Measurements from ENCODE around the gene ABCB8. TPM values are rescaled to one million over a fixed set of nuclear protein-coding genes. Genes with fewer than 3 reads are reported as not detected.
"Not testable (repeated sequence)": the region's sequence is repeated elsewhere in the genome, so short reads cannot be mapped to it uniquely, and the experiment has no call there.

ABCB8 gene
- total RNA-seq, 2 experiments from 2014 or later = 48.4 to 49.5 TPM

DNA sequence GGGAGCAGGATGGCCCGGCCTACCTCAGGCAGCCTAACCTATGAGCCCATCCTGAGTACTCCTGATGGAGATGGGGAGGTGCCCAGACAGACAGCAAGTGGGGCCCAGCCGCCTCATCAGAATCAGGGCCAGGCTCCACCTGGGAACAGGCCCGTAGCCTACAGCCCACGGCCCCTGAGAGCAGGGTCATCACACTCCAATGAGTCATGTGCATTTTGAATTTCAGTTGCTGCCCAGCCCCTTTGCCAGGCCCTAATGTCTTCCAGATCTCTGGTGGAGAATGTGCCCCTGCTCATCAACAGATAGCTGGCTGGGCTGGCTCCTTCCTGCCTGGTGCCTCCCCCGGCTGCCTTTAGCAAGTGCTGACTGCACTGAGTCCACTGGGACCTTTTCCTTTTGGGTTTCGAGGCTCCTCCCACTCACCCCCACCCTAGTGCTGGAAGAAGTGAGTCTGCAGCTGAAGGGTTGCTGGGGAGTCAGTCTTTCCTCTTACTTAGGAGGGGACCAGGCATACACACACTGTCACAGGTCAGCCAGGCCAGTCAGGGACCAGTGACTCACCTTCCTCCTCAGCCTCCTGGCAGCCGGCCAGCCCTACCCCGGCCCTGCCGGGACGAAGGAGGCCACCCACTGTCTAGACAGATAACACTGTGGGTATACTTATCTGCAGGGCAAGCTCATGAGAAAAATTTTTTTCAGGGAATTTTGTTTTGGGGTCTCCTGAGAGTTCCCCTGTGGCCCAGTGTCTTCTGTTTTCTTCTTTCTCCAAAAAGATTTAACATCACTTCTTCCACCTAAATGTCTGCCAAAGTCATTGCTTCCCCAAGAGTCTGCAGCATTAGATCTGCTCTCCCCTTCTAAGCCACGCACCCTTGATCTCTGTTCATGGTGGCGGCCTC, 10.9 kb downstream of the ABCB8 start:
- Mint-ChIP-seq H3K9me3 (no peaks in the 10 kb centered on the region), H3K4me1 (ENCODE audit: low read depth) (peaks cover 16% of the 10 kb centered on the region), H3K27ac (peak overlapping the region; percentile 91), H3K4me3 (no peak overlapping the region), H3K36me3 (peaks cover 8% of the 10 kb centered on the region), H3K27me3 (no peaks in the 10 kb centered on the region)
- peak; percentile 91 for DNase-seq
- intact Hi-C loops (cut with micrococcal nuclease) = loop anchor here (1.0 kb wide), 2 partner anchors 11 to 19 kb away; partner anchors contain the start of gene ABCB8
- ChIA-PET POLR2A (interaction anchor here (0.8 to 1.5 kb wide), 3 partner anchors 9 to 21 kb away, joined by 3 to 11 read pairs (median 5); partner anchors contain the start of genes ABCB8 and ASIC3), CTCF (interaction anchor here (0.7 to 1.1 kb wide), 3 partner anchors 11 to 141 kb away, joined by 3 to 6 read pairs (median 4); partner anchors contain the start of gene ABCB8)

DNA sequence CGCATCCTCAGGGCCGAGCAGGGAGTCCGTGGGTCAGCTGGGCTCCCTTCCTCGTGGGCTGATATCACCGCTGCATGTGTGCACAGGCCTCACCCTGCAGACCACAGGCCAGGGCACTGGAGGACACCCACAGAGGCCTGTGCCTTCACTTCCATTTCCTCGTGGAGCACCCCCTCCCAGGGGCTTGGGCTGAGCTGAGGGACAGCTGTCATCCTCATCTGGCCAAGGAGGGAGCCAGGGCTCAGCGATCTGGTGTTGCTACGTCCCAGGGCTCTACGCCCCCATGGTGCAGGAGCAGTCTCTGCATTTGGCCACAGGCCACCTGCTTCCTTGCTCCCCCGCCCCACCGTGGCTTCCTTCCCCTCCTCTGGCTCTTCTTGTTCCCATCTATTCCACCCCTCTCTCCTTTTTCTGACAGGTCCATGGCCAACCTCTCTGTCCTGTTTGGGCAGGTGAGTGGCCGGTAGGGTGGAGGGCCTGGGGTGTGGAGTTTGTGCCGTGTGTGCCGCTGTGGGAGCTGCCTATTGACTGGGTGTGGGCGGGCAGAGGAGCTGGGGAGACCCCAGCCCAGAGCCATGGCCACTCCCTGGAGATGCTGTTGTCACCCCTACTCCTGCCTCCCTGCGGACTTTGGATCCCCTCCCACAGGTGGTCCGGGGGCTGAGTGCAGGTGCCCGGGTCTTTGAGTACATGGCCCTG, 11.7 kb downstream of the ABCB8 start:
- Mint-ChIP-seq H3K36me3 (peaks cover 8% of the 10 kb centered on the region), H3K9me3 (no peaks in the 10 kb centered on the region), H3K4me3 (no peak overlapping the region), H3K4me1 (ENCODE audit: low read depth) (peaks cover 16% of the 10 kb centered on the region), H3K27me3 (no peaks in the 10 kb centered on the region), H3K27ac (peak overlapping the region; percentile 91)
- CTCF ChIA-PET = interaction anchor here (1.1 kb wide), 1 partner anchor 12 kb away, joined by 6 read pairs; the partner anchor contains the start of gene ABCB8
- POLR2A ChIA-PET = interaction anchor here (0.8 to 1.5 kb wide), 2 partner anchors 8 to 12 kb away, joined by 3 to 11 read pairs; partner anchors contain the start of genes ABCB8 and ASIC3
- DNase-seq = no peak
- intact Hi-C loops (cut with micrococcal nuclease) = loop anchor here (1.0 kb wide), 2 partner anchors 12 to 18 kb away; partner anchors contain the start of gene ABCB8

DNA sequence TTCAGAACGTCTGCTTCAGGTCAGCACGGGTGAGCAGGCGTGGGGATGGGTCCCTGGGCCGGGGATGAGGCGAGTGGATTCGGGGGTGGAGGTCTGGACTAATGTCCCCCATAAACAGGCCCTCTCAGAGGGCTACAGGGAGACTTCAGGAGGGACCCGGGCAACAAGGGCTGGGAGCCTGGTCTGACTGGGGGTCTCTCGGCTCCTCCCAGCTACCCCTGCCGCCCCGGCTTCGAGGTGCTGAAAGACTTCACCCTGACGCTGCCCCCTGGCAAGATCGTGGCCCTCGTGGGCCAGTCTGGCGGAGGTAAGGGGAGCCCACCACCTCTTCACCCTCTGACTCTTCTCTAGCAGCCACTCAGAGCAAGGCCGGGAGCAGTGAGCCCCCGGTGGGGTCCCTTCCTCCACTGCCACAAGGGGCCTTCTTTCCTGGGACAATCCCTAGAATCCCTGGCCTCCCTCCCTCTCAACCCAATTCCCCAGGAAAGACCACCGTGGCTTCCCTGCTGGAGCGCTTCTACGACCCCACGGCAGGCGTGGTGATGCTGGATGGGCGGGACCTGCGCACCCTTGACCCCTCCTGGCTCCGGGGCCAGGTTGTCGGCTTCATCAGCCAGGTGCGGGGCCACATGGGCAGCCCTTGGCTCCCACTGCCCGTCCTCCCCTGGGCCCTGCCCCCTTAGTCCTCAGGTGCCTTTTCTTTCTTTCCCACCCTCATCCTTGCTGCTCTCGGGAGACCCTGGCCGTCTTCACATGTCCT, 12.5 kb downstream of the ABCB8 start:
- DNase-seq = no peak
- POLR2A ChIA-PET = no interaction called here
- intact Hi-C loops (cut with micrococcal nuclease) = no loop called here
- no peaks in the 10 kb centered on the region for H3K9me3 Mint-ChIP-seq
- no peak overlapping the region for H3K27ac Mint-ChIP-seq
- no peak overlapping the region for H3K4me3 Mint-ChIP-seq
- H3K27me3 Mint-ChIP-seq = no peaks in the 10 kb centered on the region
- CTCF ChIA-PET = interaction anchor here (1.1 kb wide), 1 partner anchor 8 kb away, joined by 3 read pairs; no protein-coding TSS in a partner anchor
- H3K36me3 Mint-ChIP-seq = peaks cover 12% of the 10 kb centered on the region
- H3K4me1 Mint-ChIP-seq (ENCODE audit: low read depth) = peaks cover 16% of the 10 kb centered on the region

DNA sequence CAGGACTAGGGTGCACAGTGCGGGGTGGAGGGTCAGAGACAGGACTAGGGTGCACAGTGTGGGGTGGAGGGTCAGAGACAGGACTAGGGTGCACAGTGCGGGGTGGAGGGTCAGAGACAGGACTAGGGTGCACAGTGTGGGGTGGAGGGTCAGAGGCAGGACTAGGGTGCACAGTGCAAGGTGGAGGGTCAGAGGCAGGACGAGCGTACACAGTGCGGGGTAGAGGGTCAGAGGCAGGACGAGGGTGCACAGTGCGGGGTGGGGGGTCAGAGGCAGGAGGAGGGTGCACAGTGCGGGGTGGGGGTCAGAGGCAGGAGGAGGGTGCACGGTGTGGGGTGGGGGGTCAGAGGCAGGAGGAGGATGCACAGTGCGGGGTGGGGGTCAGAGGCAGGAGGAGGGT, 15.2 kb downstream of the ABCB8 start:
- H3K27me3 Mint-ChIP-seq; POLR2A ChIA-PET; DNase-seq; intact Hi-C loops (cut with micrococcal nuclease); H3K9me3 Mint-ChIP-seq; H3K4me3 Mint-ChIP-seq; H3K27ac Mint-ChIP-seq; H3K36me3 Mint-ChIP-seq: not testable (repeated sequence)
- CTCF ChIA-PET = interaction anchor here (1.4 kb wide), 1 partner anchor 35 kb away, joined by 3 read pairs; no protein-coding TSS in a partner anchor
- peaks cover 16% of the 10 kb centered on the region for H3K4me1 Mint-ChIP-seq (ENCODE audit: low read depth)

DNA sequence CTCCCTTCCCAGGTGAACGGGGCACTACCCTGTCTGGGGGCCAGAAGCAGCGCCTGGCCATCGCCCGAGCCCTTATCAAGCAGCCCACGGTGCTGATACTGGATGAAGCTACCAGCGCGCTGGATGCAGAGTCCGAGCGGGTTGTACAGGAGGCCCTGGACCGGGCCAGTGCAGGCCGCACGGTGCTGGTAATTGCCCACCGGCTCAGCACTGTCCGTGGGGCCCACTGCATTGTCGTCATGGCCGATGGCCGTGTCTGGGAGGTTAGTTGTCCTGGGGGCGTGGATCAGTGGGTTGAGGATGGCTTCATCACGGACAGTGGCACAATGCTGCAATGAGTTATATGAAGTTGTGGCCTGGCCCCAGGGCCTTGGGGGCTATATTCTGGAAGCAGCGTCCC, 15.7 kb downstream of the ABCB8 start:
- H3K36me3 Mint-ChIP-seq = peaks cover 5% of the 10 kb centered on the region
- CTCF ChIA-PET = interaction anchor here (1.4 kb wide), 1 partner anchor 36 kb away, joined by 3 read pairs; no protein-coding TSS in a partner anchor
- no peak overlapping the region for H3K4me3 Mint-ChIP-seq

DNA sequence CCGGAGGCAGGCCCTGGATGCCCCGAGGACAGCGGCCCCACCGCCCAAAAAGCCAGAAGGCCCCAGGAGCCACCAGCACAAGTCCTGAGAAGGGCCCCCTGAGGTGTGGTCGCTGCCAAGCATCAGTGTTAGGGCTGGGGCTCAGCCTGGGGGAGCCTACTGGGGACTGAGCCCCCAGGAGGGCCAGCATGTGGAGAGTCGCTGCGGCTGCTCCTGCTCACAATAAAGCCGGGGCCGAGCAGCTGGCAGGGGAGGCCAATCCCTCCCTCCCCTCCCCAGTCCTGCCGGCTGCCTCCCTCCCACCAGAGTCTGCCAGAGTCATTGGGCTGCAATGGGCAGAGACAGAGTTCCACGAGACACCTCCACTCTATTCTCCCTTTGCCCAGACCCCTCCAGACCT, 17.0 kb downstream of the ABCB8 start:
- H3K4me1 Mint-ChIP-seq (ENCODE audit: low read depth) = no peaks in the 10 kb centered on the region
- ChIA-PET CTCF (interaction anchor here (0.6 to 0.9 kb wide), 2 partner anchors 66 to 83 kb away, joined by 4 read pairs; no protein-coding TSS in a partner anchor), POLR2A (no interaction called here)
- no peak for DNase-seq
- H3K36me3 Mint-ChIP-seq = peaks cover 5% of the 10 kb centered on the region
- H3K27me3 Mint-ChIP-seq = no peaks in the 10 kb centered on the region
- no peaks in the 10 kb centered on the region for H3K9me3 Mint-ChIP-seq
- no peak overlapping the region for H3K4me3 Mint-ChIP-seq
- no peak overlapping the region for H3K27ac Mint-ChIP-seq
- intact Hi-C loops (cut with micrococcal nuclease) = no loop called here

More for the DNA sequence above, 15.7 kb downstream of the ABCB8 start:
- Mint-ChIP-seq H3K27me3 (no peaks in the 10 kb centered on the region), H3K9me3 (no peaks in the 10 kb centered on the region), H3K27ac (no peak overlapping the region), H3K4me1 (ENCODE audit: low read depth) (peaks cover 11% of the 10 kb centered on the region)
- intact Hi-C loops (cut with micrococcal nuclease) = no loop called here
- POLR2A ChIA-PET = no interaction called here
- DNase-seq = no peak

DNA sequence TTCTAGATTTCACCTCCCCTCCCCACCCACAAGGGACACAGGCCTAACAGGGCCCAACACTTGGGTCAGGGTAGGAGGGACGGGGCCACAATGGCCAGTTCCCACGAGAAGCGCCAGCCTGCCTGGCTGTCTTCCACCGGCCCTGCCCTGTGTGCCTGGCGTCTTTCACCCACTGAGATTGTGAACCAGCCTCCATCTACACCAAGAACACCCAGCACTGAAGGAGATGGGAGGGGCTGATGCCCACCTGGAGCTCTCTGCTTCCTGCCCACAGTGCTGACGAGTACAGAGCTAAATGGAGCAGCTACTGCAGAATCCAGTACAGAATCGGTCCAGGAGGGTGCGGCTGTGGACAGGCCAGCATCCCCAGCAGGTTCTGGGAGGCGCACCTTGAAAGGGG, 17.7 kb downstream of the ABCB8 start:
- Mint-ChIP-seq H3K27me3 (no peaks in the 10 kb centered on the region), H3K27ac (no peak overlapping the region), H3K4me1 (ENCODE audit: low read depth) (no peaks in the 10 kb centered on the region), H3K9me3 (no peaks in the 10 kb centered on the region), H3K4me3 (no peak overlapping the region), H3K36me3 (peaks cover 5% of the 10 kb centered on the region)
- POLR2A ChIA-PET = no interaction called here
- CTCF ChIA-PET = interaction anchor here (0.6 to 0.9 kb wide), 2 partner anchors 66 to 83 kb away, joined by 4 read pairs; no protein-coding TSS in a partner anchor
- no peak for DNase-seq
- intact Hi-C loops (cut with micrococcal nuclease) = no loop called here

DNA sequence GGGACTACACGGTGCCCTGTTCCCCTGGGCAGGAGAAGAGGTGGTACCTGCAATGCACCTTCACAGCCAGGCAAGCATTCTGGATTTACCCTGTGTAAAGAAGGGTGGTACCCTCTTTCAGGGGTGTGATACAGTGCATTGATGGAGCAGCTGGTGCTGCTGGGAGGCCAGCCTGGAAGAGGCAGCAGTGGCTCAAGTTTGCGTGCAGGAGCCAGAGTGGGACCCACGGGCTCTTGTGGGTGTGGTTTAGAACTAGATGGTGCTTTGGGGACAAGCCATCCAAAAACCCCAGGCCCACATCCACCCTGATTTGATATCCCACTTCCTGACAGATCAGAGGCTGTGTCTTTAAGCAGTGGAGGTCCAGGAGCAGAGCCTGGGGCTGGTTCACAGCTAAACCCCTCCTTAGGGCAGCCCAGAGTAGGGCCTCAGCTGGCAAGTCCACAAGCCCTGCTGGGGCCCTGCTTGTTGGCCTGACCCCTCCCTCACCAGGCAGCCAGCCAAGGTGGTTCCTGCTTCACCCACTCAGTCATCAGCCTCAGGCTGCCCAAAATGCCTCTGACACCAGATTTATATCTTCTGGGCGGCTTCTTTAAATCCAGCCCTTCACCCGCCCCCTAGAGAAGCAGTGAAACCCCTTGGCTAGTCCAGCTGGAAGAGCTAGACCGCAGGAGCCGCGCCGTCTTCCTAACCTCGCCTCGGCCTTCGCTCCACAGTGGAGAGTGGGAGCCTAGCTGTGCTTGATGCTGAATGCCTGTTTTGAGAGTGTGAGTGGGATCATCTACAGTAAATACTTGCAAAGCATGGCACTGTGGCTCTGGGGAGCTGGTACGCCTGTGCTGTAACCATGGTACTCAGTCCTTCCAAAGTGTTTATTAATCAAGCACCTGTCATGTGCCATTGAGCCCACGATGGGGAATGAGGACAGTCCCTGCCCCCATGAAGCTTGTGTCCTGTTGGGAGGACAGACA, 18.6 kb downstream of the ABCB8 start:
- intact Hi-C loops (cut with micrococcal nuclease) = no loop called here
- H3K9me3 Mint-ChIP-seq = no peaks in the 10 kb centered on the region
- H3K27me3 Mint-ChIP-seq = no peaks in the 10 kb centered on the region
- peaks cover 2% of the 10 kb centered on the region for H3K4me1 Mint-ChIP-seq (ENCODE audit: low read depth)
- peaks cover 5% of the 10 kb centered on the region for H3K36me3 Mint-ChIP-seq
- no peak for DNase-seq
- H3K27ac Mint-ChIP-seq = peak overlapping the region; percentile 18
- no peak overlapping the region for H3K4me3 Mint-ChIP-seq
- POLR2A ChIA-PET = no interaction called here
- CTCF ChIA-PET = no interaction called here

DNA sequence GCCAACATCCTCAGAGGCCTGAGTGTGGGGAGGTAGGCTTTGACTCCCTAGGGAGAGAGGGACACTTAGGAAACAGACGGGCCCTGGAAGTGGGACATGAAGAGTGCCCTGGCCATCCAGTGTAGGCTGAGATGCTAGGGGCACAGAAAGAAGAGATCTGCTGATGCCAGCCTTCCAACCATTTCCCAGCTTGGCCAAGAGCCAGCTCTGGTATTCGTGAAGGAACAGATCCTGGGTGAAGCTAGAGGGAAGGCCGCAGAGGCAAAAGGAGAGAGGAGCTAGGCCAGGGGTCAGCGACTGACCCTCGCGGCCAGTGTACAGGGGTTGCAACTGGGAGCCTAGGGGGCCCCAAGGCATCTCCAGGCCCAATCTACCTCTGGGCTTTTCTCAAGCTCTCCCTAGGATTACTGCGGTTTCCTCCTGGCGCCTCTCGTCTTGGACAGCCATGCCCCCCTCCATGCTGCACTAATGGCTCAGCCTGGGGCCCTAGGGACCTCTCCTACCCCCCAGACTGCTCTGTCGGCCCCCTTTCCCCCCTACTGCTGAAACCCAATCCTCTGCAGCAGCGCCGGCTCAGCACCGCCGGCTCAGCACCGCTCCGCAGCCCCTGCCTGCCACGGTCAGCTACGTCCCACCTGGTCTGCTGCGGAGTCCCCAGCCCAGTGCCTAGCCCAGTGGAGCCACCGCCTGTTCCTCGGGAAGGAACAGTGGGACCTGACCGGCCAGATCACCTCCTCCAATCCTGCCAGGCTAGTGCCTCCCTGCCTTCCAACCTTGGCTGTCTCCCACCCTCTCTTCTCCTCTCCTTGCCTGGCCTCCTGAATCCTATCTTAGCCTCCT, 19.9 kb downstream of the ABCB8 start, which contains the start of gene ASIC3:
Gene ASIC3, plus strand, starts transcription at position 556 of the 840 bp plus-strand sequence. CDS start 355 bp downstream, outside the sequence.
- CTCF ChIA-PET = no interaction called here

DNA sequence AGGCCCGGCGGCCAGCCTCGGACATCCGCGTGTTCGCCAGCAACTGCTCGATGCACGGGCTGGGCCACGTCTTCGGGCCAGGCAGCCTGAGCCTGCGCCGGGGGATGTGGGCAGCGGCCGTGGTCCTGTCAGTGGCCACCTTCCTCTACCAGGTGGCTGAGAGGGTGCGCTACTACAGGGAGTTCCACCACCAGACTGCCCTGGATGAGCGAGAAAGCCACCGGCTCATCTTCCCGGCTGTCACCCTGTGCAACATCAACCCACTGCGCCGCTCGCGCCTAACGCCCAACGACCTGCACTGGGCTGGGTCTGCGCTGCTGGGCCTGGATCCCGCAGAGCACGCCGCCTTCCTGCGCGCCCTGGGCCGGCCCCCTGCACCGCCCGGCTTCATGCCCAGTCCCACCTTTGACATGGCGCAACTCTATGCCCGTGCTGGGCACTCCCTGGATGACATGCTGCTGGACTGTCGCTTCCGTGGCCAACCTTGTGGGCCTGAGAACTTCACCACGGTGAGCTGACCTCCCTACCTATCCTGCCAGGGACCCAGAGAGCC, 20.7 kb downstream of the ABCB8 start:
- intact Hi-C loops (cut with micrococcal nuclease) = no loop called here
- H3K27me3 Mint-ChIP-seq = no peaks in the 10 kb centered on the region
- H3K27ac Mint-ChIP-seq = no peak overlapping the region
- H3K9me3 Mint-ChIP-seq = no peaks in the 10 kb centered on the region
- no peak overlapping the region for H3K4me3 Mint-ChIP-seq
- CTCF ChIA-PET = no interaction called here
- POLR2A ChIA-PET = no interaction called here
- H3K36me3 Mint-ChIP-seq = peaks cover 7% of the 10 kb centered on the region
- no peak for DNase-seq
- H3K4me1 Mint-ChIP-seq (ENCODE audit: low read depth) = peaks cover 5% of the 10 kb centered on the region

More for the DNA sequence above, 19.9 kb downstream of the ABCB8 start, which contains the start of gene ASIC3:
- Mint-ChIP-seq H3K9me3 (no peaks in the 10 kb centered on the region), H3K27ac (no peak within 1 kb of the TSS), H3K4me1 (ENCODE audit: low read depth) (peaks cover 5% of the 10 kb centered on the region), H3K27me3 (no peaks in the 10 kb centered on the region), H3K4me3 (no peak within 1 kb of the TSS), H3K36me3 (peaks cover 7% of the 10 kb centered on the region)
- intact Hi-C loops (cut with micrococcal nuclease) = no loop called here
- DNase-seq = no peak
- POLR2A ChIA-PET = interaction anchor here (0.9 kb wide), 1 partner anchor 9 kb away, joined by 3 read pairs; no protein-coding TSS in a partner anchor
